Lung microvascular endothelial cell (primary cell): ENCODE results near the gene ZNF407. TPM values are rescaled to one million over a fixed set of nuclear protein-coding genes. Genes with fewer than 3 reads are reported as not detected.

Experiments
- DNase-seq, 2 donors: peaks; one replicate each; pipeline versions ENCODE4 v3.0.0 to v3.0.0-alpha.2; 2010; ENCODE audit warnings: low read depth in 2 of 2
- total RNA-seq: library from RNA; depleted of rRNA; stranded (reverse); fragments of >200 nt; gene quantifications from 2 replicates; pipeline ENCODE4 v1.2.1, GENCODE V29; 2014

Gene ZNF407
- total RNA-seq, 1 donor from 2014 or later, result 15.1 TPM

- DNase-seq, result peak in 1 of 2 donors; percentile 2
Measured at GRCh38 chr18:74778191-74778847, 180.6 kb downstream of the ZNF407 start.

- no peak for DNase-seq
Measured at GRCh38 chr18:74784752-74785151, 187.1 kb downstream of the ZNF407 start.

GRCh38 chr18:74785632-74786031 lies 188.0 kb downstream of the ZNF407 start:
- no peak for DNase-seq

- no peak for DNase-seq
Measured at GRCh38 chr18:74788657-74789056, 191.0 kb downstream of the ZNF407 start.

- DNase-seq, result no peak
Measured at GRCh38 chr18:74789078-74789477, 191.4 kb downstream of the ZNF407 start.

GRCh38 chr18:74790451-74790850 lies 192.8 kb downstream of the ZNF407 start:
- DNase-seq, result no peak

GRCh38 chr18:74791501-74792194 lies 194.0 kb downstream of the ZNF407 start:
- no peak for DNase-seq

GRCh38 chr18:74793746-74794145 lies 196.1 kb downstream of the ZNF407 start:
- DNase-seq, result no peak

GRCh38 chr18:74795751-74796150 lies 198.1 kb downstream of the ZNF407 start:
- no peak for DNase-seq

- no peak for DNase-seq
Measured at GRCh38 chr18:74796211-74796610, 198.5 kb downstream of the ZNF407 start.

- DNase-seq, result peak; percentile 41 to 47
Measured at GRCh38 chr18:74796841-74797576, 199.3 kb downstream of the ZNF407 start.

- DNase-seq, result peak in 1 of 2 donors; percentile 38
Measured at GRCh38 chr18:74797577-74798151, 200.0 kb downstream of the ZNF407 start.

- no peak for DNase-seq
Measured at GRCh38 chr18:74799542-74799941, 201.9 kb downstream of the ZNF407 start.

GRCh38 chr18:74800098-74800497 lies 202.4 kb downstream of the ZNF407 start:
- no peak for DNase-seq

- no peak for DNase-seq
Measured at GRCh38 chr18:74803117-74803516, 205.4 kb downstream of the ZNF407 start.

- DNase-seq, result no peak
Measured at GRCh38 chr18:74803769-74804168, 206.1 kb downstream of the ZNF407 start.

GRCh38 chr18:74804677-74805076 lies 207.0 kb downstream of the ZNF407 start:
- DNase-seq, result no peak

- DNase-seq, result no peak
Measured at GRCh38 chr18:74806073-74806472, 208.4 kb downstream of the ZNF407 start.

- DNase-seq, result peak in 1 of 2 donors; percentile 82
Measured at GRCh38 chr18:74806700-74807416, 209.2 kb downstream of the ZNF407 start.

- no peak for DNase-seq
Measured at GRCh38 chr18:74817576-74817975, 219.9 kb downstream of the ZNF407 start.

GRCh38 chr18:74818516-74819175 lies 221.0 kb downstream of the ZNF407 start:
- no peak for DNase-seq
